ENCODE measurements around the gene LCE1C.

- TF ChIP-seq ZFX (CRISPR knock-in tag; IDR thresholded peaks at IDR 0.05) (no peak), SOX6 (IDR thresholded peaks at IDR 0.05) (no peak), POLR2A (conservative IDR thresholded peaks at IDR 0.05) (no peak)
Observed at GRCh38 chr1:152817309-152817708, 10.9 kb upstream of the LCE1C start.

Data from K562 (cell line).